Activated naive CD8-positive, alpha-beta T cell treated with anti-CD3 and anti-CD28 coated beads, Interleukin-2, amount 50 U/mL, for 16 hours (primary cell): Measurements from ENCODE around the gene ME2.
A peak's percentile ranks its signal among the peaks of the same experiment; 100 is the strongest.
"Not testable (repeated sequence)": the region's sequence is repeated elsewhere in the genome, so short reads cannot be mapped to it uniquely, and the experiment has no call there.

Experiments used
- DNase-seq: peaks from one replicate; pipeline ENCODE4 v3.0.0-alpha.2; 2020; ENCODE audit warnings: low read depth, low spot score

ME2 gene

DNA sequence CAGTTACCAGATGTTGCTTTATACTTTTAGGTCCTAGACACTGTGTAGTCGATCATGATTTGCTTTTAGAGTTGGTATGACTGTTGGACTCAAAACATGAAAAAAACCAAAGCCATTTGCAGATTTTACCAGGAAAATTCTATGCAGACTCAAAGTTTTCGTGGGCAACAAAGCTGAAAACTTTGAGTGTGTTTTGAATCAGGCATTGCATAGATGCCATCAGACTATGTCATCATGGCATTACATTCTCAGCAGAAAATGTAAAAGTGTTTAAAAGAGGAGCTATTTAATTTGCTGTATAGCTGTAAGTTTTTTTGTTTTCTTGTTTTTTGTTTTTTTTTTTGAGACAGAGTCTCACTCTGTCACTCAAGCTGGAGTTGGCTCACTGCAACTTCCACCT lies 45.5 kb downstream of the ME2 start:
- no peak for DNase-seq

DNA sequence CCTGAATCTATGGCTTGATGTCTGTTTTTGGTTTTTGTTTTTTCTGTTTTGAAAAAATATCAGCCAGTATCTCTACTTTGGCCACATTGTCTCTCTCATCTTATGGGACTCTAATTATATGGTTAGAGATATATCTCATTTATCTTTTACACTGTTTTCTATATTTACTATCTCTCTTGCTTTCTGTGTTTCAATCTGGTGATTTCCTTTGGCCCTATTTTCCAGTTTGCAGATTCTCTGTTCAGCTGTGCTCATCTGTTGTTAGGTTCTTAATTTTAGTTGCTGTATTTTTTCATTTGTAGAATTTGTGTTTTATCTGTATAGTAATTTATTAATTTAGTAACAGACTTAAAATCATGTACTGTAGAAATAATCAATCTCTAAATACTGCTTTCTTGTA lies 47.6 kb downstream of the ME2 start:
- no peak for DNase-seq

DNA sequence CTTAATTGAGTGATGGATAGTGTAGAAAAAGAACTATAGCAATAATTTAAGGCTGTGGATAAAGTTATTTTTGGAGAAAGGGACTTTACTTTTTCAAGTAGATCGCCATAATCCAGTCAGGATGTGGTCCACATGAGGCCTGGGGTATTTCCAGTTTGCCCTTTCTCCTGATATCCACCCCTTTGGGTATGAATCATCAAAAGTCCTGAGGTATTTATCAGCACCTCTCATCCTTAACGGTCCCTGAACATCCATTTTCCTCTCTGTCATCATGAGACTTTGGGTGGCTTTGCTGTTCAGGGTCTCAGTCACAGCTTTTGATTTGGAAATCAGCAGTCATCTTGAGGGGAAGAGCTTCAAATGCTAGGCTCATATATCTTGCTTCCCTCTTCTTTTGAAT lies 49.6 kb downstream of the ME2 start:
- no peak for DNase-seq

DNA sequence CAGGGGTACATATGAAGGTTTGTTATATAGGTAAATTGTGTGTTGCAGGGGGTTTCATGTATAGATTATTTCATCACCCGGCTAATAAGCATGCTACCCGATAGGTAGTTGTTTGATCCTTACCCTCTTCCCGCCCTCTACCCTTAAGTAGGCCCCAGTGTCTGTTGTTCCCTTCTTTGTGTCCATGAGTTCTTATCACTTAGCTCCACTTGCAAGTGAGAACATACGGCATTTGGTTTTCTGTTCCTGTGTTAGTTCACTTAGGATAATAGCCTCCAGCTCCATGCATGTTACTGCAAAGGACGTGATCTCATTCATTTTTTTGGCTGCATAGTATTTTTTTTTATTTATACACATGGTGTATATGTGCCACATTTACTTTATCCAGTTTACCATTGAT lies 54.8 kb downstream of the ME2 start:
- DNase-seq = no peak

DNA sequence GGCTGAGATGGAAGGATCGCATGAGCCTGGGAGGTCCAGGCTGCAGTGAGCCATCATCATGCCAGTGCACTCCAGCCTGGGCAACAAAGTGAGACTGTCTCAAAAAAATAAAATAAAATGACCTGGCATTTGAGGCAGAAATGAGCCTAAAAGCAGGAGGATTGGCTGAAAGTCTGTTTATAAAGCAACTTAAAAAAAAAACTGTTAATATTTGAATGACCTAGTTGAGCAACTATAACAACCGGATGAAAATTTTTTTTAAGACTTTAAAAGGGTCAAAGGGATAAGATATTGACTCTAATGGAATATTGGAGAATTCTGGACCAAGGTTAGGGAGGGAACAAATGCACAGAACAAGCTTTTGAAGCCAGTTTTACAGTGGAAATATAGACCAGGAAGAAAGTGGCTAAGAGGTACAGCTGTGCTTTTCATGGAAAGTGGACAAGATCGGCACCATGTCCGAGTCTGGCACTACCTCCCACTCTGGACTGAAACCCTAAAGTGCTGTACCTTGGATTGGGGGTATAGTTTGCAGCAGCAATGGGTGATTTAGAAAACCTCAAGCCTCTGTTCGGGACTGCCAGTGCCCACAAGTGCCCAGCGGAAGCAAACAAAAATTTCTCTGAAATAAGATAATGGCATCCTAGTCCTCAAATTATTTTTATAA lies 55.8 kb downstream of the ME2 start:
- no peak for DNase-seq

- DNase-seq = no peak
Measured at GRCh38 chr18:50935493-50936191, 56.7 kb downstream of the ME2 start.

- DNase-seq = no peak
Measured at GRCh38 chr18:50937183-50937582, 58.3 kb downstream of the ME2 start.

DNA sequence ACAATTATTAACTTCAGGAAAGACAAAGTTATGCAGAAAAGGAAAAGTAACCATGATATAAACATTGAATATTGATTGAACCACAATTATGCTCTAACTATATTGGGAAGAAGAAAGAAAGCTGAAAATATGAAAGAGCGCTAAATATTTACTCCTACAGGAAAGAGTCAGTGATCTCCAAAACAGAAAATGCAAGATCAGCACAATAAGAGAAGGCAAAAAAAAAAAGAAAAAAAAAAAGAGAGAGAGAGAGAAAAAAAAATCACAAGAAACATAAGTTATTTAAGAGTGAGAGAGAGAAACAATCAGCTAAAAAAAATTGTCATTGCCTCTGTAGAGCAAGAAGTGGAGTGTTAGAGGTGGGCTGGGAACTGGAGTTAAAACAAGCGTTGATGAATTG lies 60.0 kb downstream of the ME2 start:
- DNase-seq = no peak

- DNase-seq = no peak
Measured at GRCh38 chr18:50944245-50944932, 65.5 kb downstream of the ME2 start.

- not testable (repeated sequence) for DNase-seq
Measured at GRCh38 chr18:50945918-50946317, 67.0 kb downstream of the ME2 start.

DNA sequence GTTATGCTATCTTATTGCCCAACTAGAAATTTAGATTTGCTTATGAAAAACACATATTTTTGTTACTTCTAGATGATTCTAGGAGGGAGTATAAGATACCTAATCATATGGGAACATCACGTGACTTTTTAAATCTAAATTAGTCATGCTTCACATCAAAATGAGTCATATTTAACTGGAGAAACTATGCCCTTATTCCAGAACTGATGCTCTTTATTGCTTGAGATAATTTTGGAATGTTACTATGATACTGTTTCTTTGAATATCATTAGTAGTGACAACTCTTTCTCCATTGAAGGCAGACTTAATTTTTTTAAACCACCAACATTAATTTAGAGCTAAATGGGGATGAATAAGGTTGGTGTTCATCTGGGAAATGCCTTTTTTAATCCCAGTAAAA lies 69.0 kb downstream of the ME2 start:
- DNase-seq = no peak

DNA sequence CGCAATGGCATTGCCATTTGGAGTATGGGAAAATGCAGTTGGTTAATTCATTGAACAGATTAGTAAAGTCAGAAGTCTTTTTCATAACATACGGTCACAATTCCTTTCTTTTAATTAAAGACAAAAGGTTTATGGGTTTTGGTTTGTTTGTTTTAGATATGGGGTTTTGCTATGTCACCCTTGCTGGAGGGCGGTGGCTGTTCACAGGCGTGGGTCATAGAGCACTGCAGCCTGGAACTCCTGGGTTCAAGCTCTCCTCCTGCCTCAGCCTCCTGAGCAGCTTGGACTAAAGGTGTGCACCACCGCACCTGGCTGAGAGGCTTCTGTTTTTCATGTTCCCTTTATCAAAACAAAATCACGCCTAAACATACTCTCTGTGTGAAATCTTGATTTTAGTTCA lies 70.3 kb downstream of the ME2 start:
- no peak for DNase-seq

DNA sequence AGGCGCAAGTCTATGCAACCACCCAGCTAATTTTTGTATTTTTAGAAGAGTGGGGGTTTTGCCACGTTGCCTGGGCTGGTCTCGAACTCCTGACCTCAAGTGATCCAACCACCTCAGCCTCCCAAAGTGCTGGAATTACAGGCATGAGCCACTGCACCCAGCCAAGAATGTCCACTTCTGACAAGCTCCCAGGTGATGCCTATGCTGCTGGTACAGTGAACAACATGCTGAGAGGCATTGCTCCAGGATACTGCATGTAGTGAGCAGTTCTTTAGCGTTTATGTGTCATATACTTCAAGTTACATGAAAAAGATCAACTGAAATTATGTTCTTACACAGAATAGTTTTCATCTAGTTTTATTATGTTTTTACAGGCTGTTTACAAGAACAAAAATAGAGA lies 71.7 kb downstream of the ME2 start:
- no peak for DNase-seq

GRCh38 chr18:50953822-50954221 lies 74.9 kb downstream of the ME2 start:
- DNase-seq = no peak

DNA sequence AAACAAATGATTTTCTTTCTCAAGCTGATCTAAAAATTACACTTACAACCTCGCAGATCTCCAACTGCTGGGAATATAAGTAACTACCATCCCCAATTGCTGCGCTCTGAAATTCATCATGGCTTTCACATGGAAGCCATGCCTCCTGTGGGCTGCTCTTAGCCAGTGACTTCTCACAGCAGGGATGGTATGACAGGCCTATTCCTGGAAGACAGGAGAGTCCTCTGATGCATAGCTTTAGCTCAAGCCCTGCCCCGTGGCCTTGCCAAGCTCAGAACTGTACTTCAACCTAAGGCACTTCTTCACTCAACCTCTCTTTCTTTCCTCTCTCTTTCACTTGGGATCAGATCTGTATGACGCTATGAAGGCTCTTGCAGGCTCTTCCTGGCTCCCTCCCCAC lies 76.3 kb downstream of the ME2 start:
- no peak for DNase-seq

DNA sequence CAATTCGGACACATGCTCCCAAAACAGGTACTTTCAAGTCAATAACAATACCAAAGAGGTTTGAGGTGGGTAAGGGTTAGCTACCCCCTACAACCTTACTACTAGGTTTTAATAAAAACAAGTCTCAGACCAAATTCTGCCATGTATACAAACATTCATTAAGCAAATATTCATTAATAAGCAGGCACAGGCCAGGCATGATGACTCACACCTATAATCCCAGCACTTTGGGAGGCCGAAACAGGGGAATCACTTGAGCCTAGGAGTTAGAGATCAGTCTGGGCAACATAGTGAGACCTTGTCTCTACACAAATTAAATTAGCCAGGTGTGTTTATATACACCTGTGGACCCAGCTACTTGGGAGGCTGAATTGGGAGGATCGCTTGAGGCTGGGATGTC lies 77.2 kb downstream of the ME2 start:
- no peak for DNase-seq

GRCh38 chr18:50961974-50962373 lies 83.1 kb downstream of the ME2 start:
- no peak for DNase-seq

DNA sequence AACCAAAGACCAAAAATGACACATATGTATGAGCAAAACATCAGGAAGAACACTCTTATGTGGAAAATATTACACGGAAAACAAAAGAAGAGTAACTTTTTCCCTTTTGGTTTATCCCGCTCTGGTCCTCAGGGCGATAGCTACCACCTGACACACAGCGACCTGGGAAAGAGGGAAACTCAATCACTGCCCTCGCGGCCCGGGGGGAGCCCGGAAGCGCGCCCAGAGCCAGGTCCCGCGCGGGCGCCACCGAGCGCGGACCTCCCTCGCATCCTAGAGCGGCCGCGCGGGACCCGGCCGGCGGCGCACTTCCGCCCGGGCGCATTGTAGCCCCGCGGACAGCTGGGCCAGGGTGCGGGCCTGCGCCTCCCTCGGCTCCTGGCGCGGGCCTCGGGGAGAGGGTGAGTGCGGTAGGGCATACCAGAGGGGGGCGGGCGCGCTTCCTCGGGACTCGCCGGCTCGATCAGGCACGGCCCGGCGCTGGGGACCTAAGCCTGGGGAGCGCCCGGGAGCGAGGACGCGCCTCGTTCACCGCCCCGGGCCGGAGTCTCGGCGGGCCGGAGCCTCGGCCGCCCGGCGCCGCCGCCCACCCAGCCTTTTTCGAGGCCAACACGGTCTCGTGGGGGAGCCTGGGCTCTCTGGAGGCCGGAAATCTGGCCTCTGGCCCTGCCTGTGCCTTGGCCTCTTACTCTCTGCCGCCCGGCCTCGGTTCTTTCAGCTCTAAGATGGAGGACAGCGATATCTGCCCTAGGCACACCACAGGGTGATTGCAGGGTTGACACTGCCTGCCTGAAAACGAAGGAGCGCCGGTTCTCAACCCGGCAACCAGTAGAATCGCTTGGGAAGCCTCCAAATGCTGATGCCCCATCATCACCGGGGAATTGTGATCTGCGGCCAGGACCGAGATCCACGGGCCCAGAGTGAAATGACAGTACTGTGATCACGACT lies 89.1 kb downstream of the ME2 start, which contains the start of gene ELAC1:
Gene ELAC1 (plus strand): TSS at position 327 of the 948 bp plus-strand sequence. CDS start 6,365 bp downstream, outside the sequence.
- DNase-seq = peak; percentile 27

GRCh38 chr18:50969448-50969847 lies 90.5 kb downstream of the ME2 start:
- DNase-seq = no peak

DNA sequence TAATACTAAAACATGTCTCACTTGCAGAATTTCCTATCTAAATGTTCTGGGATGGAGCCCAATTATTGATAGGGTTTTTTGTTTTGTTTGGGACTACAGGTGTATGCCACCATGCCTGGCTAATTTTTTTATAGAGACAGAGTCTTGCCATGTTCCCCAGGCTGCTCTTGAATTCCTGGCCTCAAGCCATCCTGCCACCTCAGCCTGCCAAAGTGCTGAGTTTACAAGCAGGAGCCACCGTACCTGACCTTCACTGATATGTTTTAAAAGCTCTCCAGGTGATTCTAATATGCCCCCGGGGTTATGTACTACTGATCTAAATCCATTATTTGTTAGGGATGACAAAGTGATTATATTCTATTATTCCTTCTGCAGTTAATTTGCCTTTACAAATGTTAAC lies 91.1 kb downstream of the ME2 start:
- DNase-seq = no peak

GRCh38 chr18:50972404-50972803 lies 93.5 kb downstream of the ME2 start:
- DNase-seq = not testable (repeated sequence)
